ENCODE data around the gene GRHPR.

The GRHPR gene

GRCh38 chr9:37433867-37434371, 11.4 kb downstream of the GRHPR start:
- TF ChIP-seq FOXM1 (IDR thresholded peaks at IDR 0.05; ENCODE audit: borderline replicate concordance) (no peak), L3MBTL2 (conservative IDR thresholded peaks at IDR 0.05) (no peak), FOXK2 (IDR thresholded peaks at IDR 0.05) (no peak), CTBP1 (IDR thresholded peaks at IDR 0.05; ENCODE audit: borderline replicate concordance) (no peak)
- ChIA-PET CTCF (interaction anchor here (0.6 kb wide), 1 partner anchor 900 kb away, joined by 3 read pairs; no protein-coding TSS in a partner anchor), POLR2A (interaction anchor here (0.6 kb wide), 1 partner anchor 141 kb away, joined by 3 read pairs; no protein-coding TSS in a partner anchor)
- no peak for DNase-seq (ENCODE audit: extremely low spot score)

- no peak for DNase-seq (ENCODE audit: extremely low spot score)
- CTCF ChIA-PET: no interaction called here
- TF ChIP-seq CTBP1 (IDR thresholded peaks at IDR 0.05; ENCODE audit: borderline replicate concordance) (no peak), LEF1 (IDR thresholded peaks at IDR 0.05; ENCODE audit: borderline replicate concordance) (no peak), FOXM1 (IDR thresholded peaks at IDR 0.05; ENCODE audit: borderline replicate concordance) (no peak), L3MBTL2 (conservative IDR thresholded peaks at IDR 0.05) (no peak)
- POLR2A ChIA-PET: interaction anchor here (0.6 kb wide), 1 partner anchor 14 kb away, joined by 3 read pairs; the partner anchor contains the start of gene GRHPR
Measured at GRCh38 chr9:37436540-37436939, 14.0 kb downstream of the GRHPR start.

- no peak for TF ChIP-seq BHLHE40 (IDR thresholded peaks at IDR 0.05; ENCODE audit: borderline replicate concordance)
- ChIA-PET POLR2A (no interaction called here), CTCF (no interaction called here)
- DNase-seq (ENCODE audit: extremely low spot score): no peak
Measured at GRCh38 chr9:37437010-37437409, 14.5 kb downstream of the GRHPR start.

DNA sequence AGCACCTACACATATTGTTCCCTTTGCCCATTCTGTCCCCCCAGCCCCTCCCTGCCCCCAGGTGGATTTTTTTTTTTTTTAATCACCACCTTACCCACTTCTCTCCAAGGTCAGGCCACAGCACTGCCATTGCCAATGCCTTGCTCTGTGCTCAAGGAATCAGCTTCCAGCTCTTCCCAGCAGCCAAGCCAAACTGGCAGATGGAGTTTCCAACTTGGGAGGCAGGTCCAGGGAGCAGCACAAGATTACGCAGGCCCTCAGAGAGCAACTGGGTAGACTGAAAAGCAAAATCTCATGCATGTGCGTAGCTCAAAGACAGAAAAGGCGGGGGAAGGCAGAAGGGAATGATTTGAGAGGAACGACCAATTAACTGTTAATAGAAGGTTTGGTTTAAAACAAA, 15.1 kb downstream of the GRHPR start:
- no peak for DNase-seq (ENCODE audit: extremely low spot score)
- CTCF ChIA-PET: no interaction called here
- POLR2A ChIA-PET: no interaction called here
- no peak for TF ChIP-seq ELF4 (IDR thresholded peaks at IDR 0.05)
- no peak for TF ChIP-seq PKNOX1 (IDR thresholded peaks at IDR 0.05)
- no peak for TF ChIP-seq ZNF384 (IDR thresholded peaks at IDR 0.05)
- TF ChIP-seq ARNT (IDR thresholded peaks at IDR 0.05): no peak
- no peak for TF ChIP-seq FOXA1 (IDR thresholded peaks at IDR 0.05)
- no peak for TF ChIP-seq BHLHE40 (IDR thresholded peaks at IDR 0.05; ENCODE audit: borderline replicate concordance)
- no peak for TF ChIP-seq NFRKB (IDR thresholded peaks at IDR 0.05)

DNA sequence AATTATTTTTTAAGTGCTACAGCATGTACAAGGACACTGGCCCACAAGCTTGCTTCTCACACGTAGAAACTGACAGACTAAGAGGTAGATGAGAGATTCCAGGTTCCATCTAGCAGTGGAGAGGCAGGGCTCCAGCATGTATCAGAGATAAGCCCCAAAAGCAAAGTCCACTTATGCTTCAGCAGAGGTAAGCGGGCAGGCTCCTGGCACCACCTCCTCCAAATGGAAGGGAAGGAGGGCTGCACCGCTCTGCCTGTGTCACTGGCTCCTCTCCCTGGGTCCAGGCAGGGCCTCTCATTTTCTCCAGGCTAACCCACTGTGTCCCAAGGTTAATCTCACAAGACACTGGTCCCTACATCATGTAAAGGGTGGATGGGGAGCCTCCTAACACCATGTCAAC, 15.9 kb downstream of the GRHPR start:
- no peak for DNase-seq (ENCODE audit: extremely low spot score)
- TF ChIP-seq L3MBTL2 (conservative IDR thresholded peaks at IDR 0.05): no peak
- TF ChIP-seq CTBP1 (IDR thresholded peaks at IDR 0.05; ENCODE audit: borderline replicate concordance): no peak
- TF ChIP-seq ARNT (IDR thresholded peaks at IDR 0.05): no peak
- no peak for TF ChIP-seq FOXK2 (IDR thresholded peaks at IDR 0.05)
- no peak for TF ChIP-seq BHLHE40 (IDR thresholded peaks at IDR 0.05; ENCODE audit: borderline replicate concordance)
- no peak for TF ChIP-seq PKNOX1 (IDR thresholded peaks at IDR 0.05)
- TF ChIP-seq ZNF384 (IDR thresholded peaks at IDR 0.05): no peak
- no peak for TF ChIP-seq TARDBP (IDR thresholded peaks at IDR 0.05)
- TF ChIP-seq SUZ12 (IDR thresholded peaks at IDR 0.05): no peak
- TF ChIP-seq ELF4 (IDR thresholded peaks at IDR 0.05): no peak
- TF ChIP-seq FOXM1 (IDR thresholded peaks at IDR 0.05; ENCODE audit: borderline replicate concordance): no peak
- TF ChIP-seq SP1 (IDR thresholded peaks at IDR 0.05): no peak
- no peak for TF ChIP-seq NFRKB (IDR thresholded peaks at IDR 0.05)
- no peak for TF ChIP-seq LEF1 (IDR thresholded peaks at IDR 0.05; ENCODE audit: borderline replicate concordance)
- no peak for TF ChIP-seq HDGF (IDR thresholded peaks at IDR 0.05; ENCODE audit: borderline replicate concordance)
- TF ChIP-seq FOXA1 (IDR thresholded peaks at IDR 0.05): no peak
- POLR2A ChIA-PET: no interaction called here
- CTCF ChIA-PET: no interaction called here

GRCh38 chr9:37441776-37442370, 19.4 kb downstream of the GRHPR start:
- ChIA-PET CTCF (interaction anchor here (0.5 kb wide), 1 partner anchor 203 kb away, joined by 3 read pairs; no protein-coding TSS in a partner anchor), POLR2A (no interaction called here)
- DNase-seq (ENCODE audit: extremely low spot score): no peak
- TF ChIP-seq L3MBTL2 (conservative IDR thresholded peaks at IDR 0.05) (no peak), ZNF384 (IDR thresholded peaks at IDR 0.05) (no peak)

- CTCF ChIA-PET: interaction anchor here (0.5 kb wide), 1 partner anchor 203 kb away, joined by 3 read pairs; no protein-coding TSS in a partner anchor
- POLR2A ChIA-PET: no interaction called here
- no peak for DNase-seq (ENCODE audit: extremely low spot score)
- TF ChIP-seq ELF4 (IDR thresholded peaks at IDR 0.05) (no peak), FOXM1 (IDR thresholded peaks at IDR 0.05; ENCODE audit: borderline replicate concordance) (no peak), HDGF (IDR thresholded peaks at IDR 0.05; ENCODE audit: borderline replicate concordance) (no peak), BHLHE40 (IDR thresholded peaks at IDR 0.05; ENCODE audit: borderline replicate concordance) (no peak), NFRKB (IDR thresholded peaks at IDR 0.05) (no peak), ZNF384 (IDR thresholded peaks at IDR 0.05) (no peak)
Measured at GRCh38 chr9:37442556-37442955, 20.1 kb downstream of the GRHPR start.

- POLR2A ChIA-PET: no interaction called here
- CTCF ChIA-PET: no interaction called here
- no peak for TF ChIP-seq PKNOX1 (IDR thresholded peaks at IDR 0.05)
- TF ChIP-seq CTBP1 (IDR thresholded peaks at IDR 0.05; ENCODE audit: borderline replicate concordance): no peak
- TF ChIP-seq BHLHE40 (IDR thresholded peaks at IDR 0.05; ENCODE audit: borderline replicate concordance): no peak
- TF ChIP-seq SUZ12 (IDR thresholded peaks at IDR 0.05): no peak
- no peak for TF ChIP-seq ZNF384 (IDR thresholded peaks at IDR 0.05)
- no peak for TF ChIP-seq L3MBTL2 (conservative IDR thresholded peaks at IDR 0.05)
- TF ChIP-seq TARDBP (IDR thresholded peaks at IDR 0.05): no peak
- TF ChIP-seq ARNT (IDR thresholded peaks at IDR 0.05): no peak
- TF ChIP-seq HDGF (IDR thresholded peaks at IDR 0.05; ENCODE audit: borderline replicate concordance): no peak
- TF ChIP-seq SP1 (IDR thresholded peaks at IDR 0.05): no peak
- no peak for TF ChIP-seq FOXM1 (IDR thresholded peaks at IDR 0.05; ENCODE audit: borderline replicate concordance)
- no peak for TF ChIP-seq FOXA1 (IDR thresholded peaks at IDR 0.05)
- no peak for TF ChIP-seq LEF1 (IDR thresholded peaks at IDR 0.05; ENCODE audit: borderline replicate concordance)
- DNase-seq (ENCODE audit: extremely low spot score): no peak
Measured at GRCh38 chr9:37443566-37443965, 21.1 kb downstream of the GRHPR start.

Measured in HEK293T (cell line).